Transverse colon (tissue), 4 donors: ENCODE measurements around the gene TCN2. TPM values are rescaled to one million over a fixed set of nuclear protein-coding genes. Genes with fewer than 3 reads are reported as not detected.

ENCODE experiments used
- DNase-seq: peaks from one replicate; pipeline ENCODE4 v3.0.0-alpha.2; 2019
- H3K27ac ChIP-seq, 4 donors: fragments of 200-600 bp; sonication (generic); 2 replicates each; pipeline ENCODE4 v1.5.1; 2016 to 2018; ENCODE audit warnings: inconsistent platforms in 4 of 4
- H3K27me3 ChIP-seq: fragments of 200-600 bp; sonication (generic); 2 replicates; pipeline ENCODE4 v1.5.1; 2017; ENCODE audit warnings: inconsistent platforms
- H3K36me3 ChIP-seq, 4 donors: fragments of 200-600 bp; sonication (generic); 2 replicates each; pipeline ENCODE4 v1.5.1; 2017 to 2019; ENCODE audit warnings: inconsistent platforms in 4 of 4
- H3K4me1 ChIP-seq, 4 donors: fragments of 200-600 bp; sonication (generic); 2 replicates each; pipeline ENCODE4 v1.5.1; 2017 to 2020; ENCODE audit warnings: inconsistent platforms in 4 of 4
- H3K4me3 ChIP-seq, 4 donors: fragments of 200-600 bp; sonication (generic); 1 replicate in 1 of 4; 2 replicates in 3 of 4; pipeline versions ENCODE4 v1.5.1 to v1.6.1; 2017 to 2019; ENCODE audit warnings: inconsistent platforms in 4 of 4
- H3K9me3 ChIP-seq, 2 donors: fragments of 200-600 bp; sonication (generic); 2 replicates each; pipeline ENCODE4 v1.5.1; 2017 to 2019; ENCODE audit warnings: inconsistent platforms in 2 of 2
- EP300 ChIP-seq: sonication (generic); formaldehyde crosslinking; IDR thresholded peaks from one replicate; pipeline ENCODE4 v1.6.1; 2017; ENCODE audit warnings: antibody characterized with exemption, low read depth
- POLR2A ChIP-seq: fragments of 450-650 bp; IDR thresholded peaks from one replicate; pipeline ENCODE4 v1.6.1; 2016; ENCODE audit warnings: antibody characterized with exemption, mild to moderate bottlenecking, moderate library complexity
- POLR2AphosphoS5 ChIP-seq, 3 donors: sonication (generic); formaldehyde crosslinking; IDR thresholded peaks; one replicate each; pipeline ENCODE4 v1.6.1; 2016; ENCODE audit warnings: antibody characterized with exemption in 3 of 3
- WGBS, 2 donors: methylation state at CpG; one replicate each; pipeline ENCODE4 v1.1.5; 2018; ENCODE audit warnings: low coverage in 1 of 2; 5-methylcytosine and 5-hydroxymethylcytosine counted together
- in situ Hi-C, 4 donors: fragments of 200-750 bp; cut with MboI; loops; one replicate each; pipeline versions ENCODE4 v1.15.0 to v1.15.1; 2017; ENCODE audit warnings: low sequenced_read_pairs in 3 of 4, low pct_ligation_motif_present in 1 of 4, low pct_unique_long_range_greater_than_20kb in 1 of 4
- intact Hi-C: fragments of 100-400 bp; cut with DNase I; formaldehyde crosslinking; loops from one replicate; pipeline ENCODE4 v1.15.1; 2023; ENCODE audit warnings: low total_unique reads
- total RNA-seq, 4 donors: library from RNA; depleted of rRNA; stranded (reverse); fragments of >200 nt; gene quantifications; one replicate each; pipeline ENCODE4 v1.1.0, GENCODE V29; 2016
- TF ChIP-seq, protein P1 (sequence below), 5 experiments: fragments of 200-600 bp in 3 of 5; fragments of 450-650 bp in 2 of 5; sonication (generic) in 3 of 5; IDR thresholded peaks; 1 replicate in 2 of 5; 2 replicates in 3 of 5; pipeline ENCODE4 v1.5.1; 2016 to 2017; ENCODE audit warnings: antibody characterized with exemption in 5 of 5, inconsistent platforms in 3 of 5, mild to moderate bottlenecking in 2 of 5, moderate library complexity in 1 of 5

Gene TCN2
- total RNA-seq, 4 donors from 2014 or later: 16.5 to 63.8 (median 28.4) TPM

DNA sequence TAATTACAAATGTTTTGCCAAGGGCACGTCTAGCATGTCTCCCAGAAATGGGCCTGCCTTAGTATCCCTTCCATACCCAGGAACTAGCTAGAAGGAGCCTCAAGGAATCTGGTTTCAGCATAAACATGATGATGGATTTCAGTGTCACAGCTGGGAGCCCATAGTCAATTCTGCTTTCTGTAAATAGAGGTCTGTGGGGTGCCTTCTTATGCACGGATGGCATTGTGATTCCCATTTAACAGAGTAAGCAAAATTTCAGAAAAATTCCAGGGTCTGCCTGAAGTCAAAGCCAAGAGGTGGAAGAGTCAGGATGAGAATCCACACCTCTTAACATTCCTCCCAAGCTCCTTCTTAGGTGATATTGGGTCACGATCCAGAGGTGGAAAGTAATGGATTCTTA is 48.6 kb downstream of the TCN2 start:
- Histone ChIP-seq H3K36me3 (no peaks in the 10 kb centered on the region), H3K27ac (no peak overlapping the region), H3K4me3 (no peak overlapping the region), H3K4me1 (no peaks in the 10 kb centered on the region), H3K27me3 (no peaks in the 10 kb centered on the region), H3K9me3 (no peaks in the 10 kb centered on the region)
- no peak for DNase-seq
- WGBS, 2 donors: 81 to 96% methylated on average over 3 of the region's 3 CpGs
- TF ChIP-seq, protein P1, sequence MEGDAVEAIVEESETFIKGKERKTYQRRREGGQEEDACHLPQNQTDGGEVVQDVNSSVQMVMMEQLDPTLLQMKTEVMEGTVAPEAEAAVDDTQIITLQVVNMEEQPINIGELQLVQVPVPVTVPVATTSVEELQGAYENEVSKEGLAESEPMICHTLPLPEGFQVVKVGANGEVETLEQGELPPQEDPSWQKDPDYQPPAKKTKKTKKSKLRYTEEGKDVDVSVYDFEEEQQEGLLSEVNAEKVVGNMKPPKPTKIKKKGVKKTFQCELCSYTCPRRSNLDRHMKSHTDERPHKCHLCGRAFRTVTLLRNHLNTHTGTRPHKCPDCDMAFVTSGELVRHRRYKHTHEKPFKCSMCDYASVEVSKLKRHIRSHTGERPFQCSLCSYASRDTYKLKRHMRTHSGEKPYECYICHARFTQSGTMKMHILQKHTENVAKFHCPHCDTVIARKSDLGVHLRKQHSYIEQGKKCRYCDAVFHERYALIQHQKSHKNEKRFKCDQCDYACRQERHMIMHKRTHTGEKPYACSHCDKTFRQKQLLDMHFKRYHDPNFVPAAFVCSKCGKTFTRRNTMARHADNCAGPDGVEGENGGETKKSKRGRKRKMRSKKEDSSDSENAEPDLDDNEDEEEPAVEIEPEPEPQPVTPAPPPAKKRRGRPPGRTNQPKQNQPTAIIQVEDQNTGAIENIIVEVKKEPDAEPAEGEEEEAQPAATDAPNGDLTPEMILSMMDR (IDR thresholded peaks at IDR 0.05): no peak
- TF ChIP-seq EP300 (no peak), POLR2AphosphoS5 (IDR thresholded peaks at IDR 0.05) (no peak), POLR2A (no peak)
- in situ Hi-C loops: no loop called here
- intact Hi-C loops: loop anchor here (5.0 kb wide), 1 partner anchor 697 kb away; no protein-coding TSS in a partner anchor

DNA sequence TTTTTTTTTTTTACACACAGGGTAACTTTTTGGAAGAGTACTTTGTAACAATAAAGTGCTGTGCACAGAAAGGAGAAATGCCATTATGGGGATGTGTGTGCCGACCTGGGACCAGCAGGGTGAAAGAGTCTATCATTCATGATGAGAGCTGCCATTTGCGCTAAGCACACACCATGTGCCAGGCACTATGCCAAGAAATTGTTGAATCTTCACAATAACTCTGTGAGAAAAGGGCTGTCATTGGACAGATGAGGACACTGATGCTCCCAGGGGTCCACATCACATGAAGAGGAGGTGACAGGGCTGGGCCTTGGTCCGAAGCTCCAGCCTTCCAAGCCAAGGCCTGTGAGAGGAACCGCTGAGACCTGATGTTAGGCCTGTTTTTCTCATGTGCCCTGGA is 55.1 kb downstream of the TCN2 start:
- intact Hi-C loops: no loop called here
- in situ Hi-C loops: no loop called here
- no peaks in the 10 kb centered on the region for H3K9me3 ChIP-seq
- peaks cover 0 to 29% (median 20%) of the 10 kb centered on the region in 4 donors for H3K4me1 ChIP-seq
- no peak overlapping the region for H3K4me3 ChIP-seq
- DNase-seq: no peak
- 83% methylated on average over 4 of the region's 4 CpGs; no CpG with 5 or more reads in 1 of the 2 donors for WGBS, 2 donors
- no peak for TF ChIP-seq EP300
- no peak for TF ChIP-seq POLR2AphosphoS5 (IDR thresholded peaks at IDR 0.05)
- TF ChIP-seq POLR2A: no peak
- TF ChIP-seq, protein P1 (IDR thresholded peaks at IDR 0.05): no peak
- H3K36me3 ChIP-seq: peaks cover 0 to 7% (median 0%) of the 10 kb centered on the region in 4 donors
- H3K27me3 ChIP-seq: no peaks in the 10 kb centered on the region
- H3K27ac ChIP-seq: no peak overlapping the region

DNA sequence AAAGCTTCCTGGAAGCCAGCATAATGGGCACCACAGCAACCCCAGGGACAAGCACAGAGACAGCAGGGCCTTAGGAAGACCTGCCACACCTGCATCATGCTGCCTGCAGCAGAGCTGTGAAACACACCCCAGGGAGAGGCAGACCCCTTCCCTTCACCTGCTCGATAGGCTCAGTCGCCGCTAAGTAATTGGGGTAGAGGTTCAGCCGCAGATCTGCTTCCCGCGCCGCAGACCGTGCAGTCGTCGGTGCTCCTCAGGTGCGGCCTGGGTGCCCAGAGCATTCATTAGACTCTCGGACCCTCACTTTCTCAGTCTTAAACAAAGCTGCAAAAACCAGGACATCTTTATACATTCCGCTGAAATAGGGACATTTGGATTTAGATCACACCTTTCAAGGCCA is 57.8 kb downstream of the TCN2 start:
- H3K9me3 ChIP-seq: no peaks in the 10 kb centered on the region
- H3K4me3 ChIP-seq: no peak overlapping the region
- 97 to 100% methylated on average over 7 to 13 of the region's 13 CpGs for WGBS, 2 donors
- TF ChIP-seq EP300: no peak
- TF ChIP-seq POLR2AphosphoS5 (IDR thresholded peaks at IDR 0.05): no peak
- in situ Hi-C loops (no loop called here), intact Hi-C loops (no loop called here)
- H3K36me3 ChIP-seq: peaks cover 0 to 7% (median 0%) of the 10 kb centered on the region in 4 donors
- H3K4me1 ChIP-seq: peaks cover 4 to 36% (median 29%) of the 10 kb centered on the region in 4 donors
- DNase-seq: no peak
- H3K27me3 ChIP-seq: no peaks in the 10 kb centered on the region
- H3K27ac ChIP-seq: peak overlapping the region; percentile 83 to 92 (median 88)

DNA sequence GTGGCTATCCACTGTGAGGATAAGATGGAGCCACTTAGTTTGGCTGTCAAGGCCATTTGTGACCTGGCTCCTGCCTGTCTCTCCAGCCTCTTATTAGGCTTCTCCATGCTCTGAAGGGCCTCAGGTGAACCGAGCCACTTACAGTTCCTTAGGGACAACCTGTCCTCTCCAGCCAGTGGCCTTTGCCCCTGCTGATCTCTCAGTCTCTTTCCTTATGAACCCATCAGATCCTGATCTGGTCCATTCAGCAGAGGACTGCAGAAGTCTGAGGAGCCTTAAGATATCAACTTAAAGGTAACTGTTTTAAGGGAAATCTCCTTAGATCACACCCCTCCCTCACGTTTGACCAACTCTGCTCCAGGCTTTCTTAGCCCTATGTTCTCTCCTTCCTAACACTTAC is 58.3 kb downstream of the TCN2 start:
- TF ChIP-seq POLR2A: no peak
- TF ChIP-seq, protein P1 (IDR thresholded peaks at IDR 0.05): no peak
- TF ChIP-seq EP300: no peak
- no peak for TF ChIP-seq POLR2AphosphoS5 (IDR thresholded peaks at IDR 0.05)

DNA sequence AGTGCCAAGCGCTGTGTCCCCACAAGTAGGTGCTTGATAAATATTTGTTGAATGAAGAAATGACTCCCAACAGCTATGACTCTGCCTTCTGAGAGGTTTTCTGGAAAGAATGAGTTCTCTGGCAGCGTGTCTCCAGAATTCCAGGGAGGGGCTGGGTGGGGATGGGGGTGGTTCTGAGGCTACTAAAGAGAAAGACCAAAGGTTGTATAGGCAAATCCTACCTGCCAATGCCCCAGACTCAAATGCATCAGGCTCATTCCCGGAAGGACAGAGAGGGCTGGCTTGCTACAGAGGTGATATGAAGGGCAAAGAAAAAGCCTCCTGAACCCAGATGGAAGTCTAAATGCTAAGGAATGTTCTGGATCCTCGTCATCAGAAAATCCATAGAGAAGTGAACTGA is 58.8 kb downstream of the TCN2 start:
- no peaks in the 10 kb centered on the region for H3K9me3 ChIP-seq
- H3K36me3 ChIP-seq: peaks cover 0 to 7% (median 0%) of the 10 kb centered on the region in 4 donors
- in situ Hi-C loops: no loop called here
- H3K4me3 ChIP-seq: peak overlapping the region in 1 of 4 donors; percentile 57
- H3K4me1 ChIP-seq: peaks cover 4 to 36% (median 29%) of the 10 kb centered on the region in 4 donors
- 54 to 61% methylated on average over 4 of the region's 4 CpGs for WGBS, 2 donors
- DNase-seq: peak; percentile 54
- TF ChIP-seq POLR2A (no peak), POLR2AphosphoS5 (IDR thresholded peaks at IDR 0.05) (peak in 1 of 3 donors; percentile 26)
- H3K27me3 ChIP-seq: no peaks in the 10 kb centered on the region
- intact Hi-C loops: no loop called here
- peak overlapping the region; percentile 83 to 92 (median 88) for H3K27ac ChIP-seq

More for the DNA sequence above, 58.3 kb downstream of the TCN2 start:
- WGBS, 2 donors: 47 to 50% methylated on average over 1 to 2 of the region's 2 CpGs
- Histone ChIP-seq H3K27ac (peak overlapping the region; percentile 83 to 92 (median 88)), H3K36me3 (peaks cover 0 to 7% (median 0%) of the 10 kb centered on the region in 4 donors), H3K9me3 (no peaks in the 10 kb centered on the region), H3K27me3 (no peaks in the 10 kb centered on the region), H3K4me1 (peaks cover 4 to 36% (median 29%) of the 10 kb centered on the region in 4 donors), H3K4me3 (no peak overlapping the region)
- DNase-seq: peak; percentile 50
- intact Hi-C loops: no loop called here
- in situ Hi-C loops: no loop called here
